Endothelial cell of umbilical vein (primary cell): ENCODE measurements around the gene SLC8A1. TPM values are rescaled to one million over a fixed set of nuclear protein-coding genes. Genes with fewer than 3 reads are reported as not detected.

Experiments used
- BruUV-seq: library from RNA; stranded (reverse); fragments of 400-500 nt; replicated peaks from 2 replicates; lab custom pipeline; 2021; lab: Mats Ljungman, UMichigan
- CTCF ChIA-PET: fragments of 300-600, 350-600 bp; sonication (Branson Sonifier 250); formaldehyde crosslinking; loops from one replicate; lab custom pipeline; 2021; ENCODE audit warnings: antibody characterized with exemption, inconsistent platforms; lab: Charles Lee
- POLR2A ChIA-PET: fragments of 300-600, 350-600 bp; sonication (Branson Sonifier 250); formaldehyde crosslinking; loops from one replicate; lab custom pipeline; 2021; ENCODE audit warnings: antibody characterized with exemption, inconsistent platforms; lab: Charles Lee
- DNase-seq: peaks from one replicate; pipeline ENCODE4 v3.0.0-alpha.2; 2011; ENCODE audit warnings: low read depth, low spot score
- FAIRE-seq: peaks from 2 replicates; lab custom pipeline; 2011; peaks lifted over from hg19 to GRCh38; lab: Jason Lieb, UNC
- H2AFZ ChIP-seq: 2 replicates; pipeline ENCODE4 v1.6.0; 2012; ENCODE audit warnings: low read depth, low read length, control low read depth, inconsistent platforms
- H3K27ac ChIP-seq: 2 replicates; pipeline ENCODE4 v1.5.1; 2011; ENCODE audit warnings: low read depth, mild to moderate bottlenecking, control low read depth, low read length, moderate library complexity; ENCODE audit not compliant: insufficient read depth
- H3K27me3 ChIP-seq, 2 experiments: 2 replicates each; pipeline versions ENCODE4 v1.6.0 to v1.6.1; 2011; ENCODE audit warnings: low read length in 2 of 2, mixed read lengths in 1 of 2; ENCODE audit not compliant: control insufficient read depth in 2 of 2, insufficient read depth in 2 of 2
- H3K36me3 ChIP-seq, 2 experiments: 2 replicates in 1 of 2; 3 replicates in 1 of 2; pipeline ENCODE4 v1.5.1; 2011; ENCODE audit warnings: low read length in 2 of 2, mild to moderate bottlenecking in 1 of 2, moderate library complexity in 1 of 2; ENCODE audit not compliant: control insufficient read depth in 2 of 2, insufficient read depth in 2 of 2; ENCODE audit errors: extremely low read depth in 1 of 2
- H3K4me1 ChIP-seq: 3 replicates; pipeline ENCODE4 v1.5.1; 2011; ENCODE audit warnings: mild to moderate bottlenecking, low read length; ENCODE audit not compliant: control insufficient read depth, insufficient read depth; ENCODE audit errors: extremely low read depth
- H3K4me2 ChIP-seq: 2 replicates; pipeline ENCODE4 v1.6.1; 2011; ENCODE audit warnings: low read length, control low read depth, mixed read lengths; ENCODE audit not compliant: insufficient read depth
- H3K4me3 ChIP-seq, 3 experiments: fragments of 200-600 bp in 1 of 3; sonication (generic), shearing (Covaris generic) in 1 of 3; replicated peaks in 1 of 3; 2 replicates each; pipeline ENCODE4 v1.5.1; 2011 to 2016; ENCODE audit warnings: control low read depth in 3 of 3, low read length in 3 of 3, mild to moderate bottlenecking in 2 of 3, inconsistent platforms in 1 of 3, low read depth in 1 of 3, moderate library complexity in 1 of 3; ENCODE audit not compliant: insufficient read depth in 1 of 3
- H3K79me2 ChIP-seq: 2 replicates; pipeline ENCODE4 v1.6.0; 2012; ENCODE audit warnings: low read length, inconsistent platforms; ENCODE audit not compliant: control insufficient read depth, insufficient read depth
- H3K9ac ChIP-seq: replicated peaks from 2 replicates; pipeline ENCODE3; 2011; ENCODE audit warnings: low read length, control low read depth; ENCODE audit not compliant: insufficient read depth; ENCODE audit errors: extremely low read depth
- H3K9me1 ChIP-seq: replicated peaks from 3 replicates; pipeline ENCODE4 v1.6.0; 2011; ENCODE audit warnings: mild to moderate bottlenecking, low read length; ENCODE audit not compliant: control insufficient read depth, insufficient read depth; ENCODE audit errors: extremely low read depth
- H3K9me3 ChIP-seq: replicated peaks from 2 replicates; pipeline ENCODE4 v1.5.1; 2012; ENCODE audit warnings: low read length, inconsistent platforms; ENCODE audit not compliant: control insufficient read depth, insufficient read depth
- H4K20me1 ChIP-seq: replicated peaks from 2 replicates; pipeline ENCODE3; 2011; ENCODE audit warnings: mild to moderate bottlenecking, low read length; ENCODE audit not compliant: control insufficient read depth, insufficient read depth; ENCODE audit errors: extremely low read depth
- CTCF ChIP-seq, 2 donors: IDR thresholded peaks; 1 replicate in 1 of 2; 2 replicates in 1 of 2; pipeline ENCODE4 v1.5.1; 2011; ENCODE audit warnings: low read length in 2 of 2, mild to moderate bottlenecking in 2 of 2, moderate library complexity in 2 of 2, control low read depth in 1 of 2, inconsistent platforms in 1 of 2, low read depth in 1 of 2; ENCODE audit not compliant: insufficient read depth in 1 of 2; ENCODE audit errors: extremely low read depth in 1 of 2
- EZH2 ChIP-seq: IDR thresholded peaks from 2 replicates; pipeline ENCODE4 v1.6.1; 2012; ENCODE audit warnings: borderline replicate concordance, low read depth, mild to moderate bottlenecking, moderate library complexity, low read length, inconsistent platforms; ENCODE audit not compliant: severe bottlenecking
- FOS ChIP-seq: IDR thresholded peaks from 2 replicates; pipeline ENCODE4 v1.6.1; 2011; ENCODE audit warnings: mild to moderate bottlenecking, low read length, moderate library complexity, borderline replicate concordance; ENCODE audit not compliant: insufficient read depth
- JUN ChIP-seq: IDR thresholded peaks from 2 replicates; pipeline ENCODE4 v1.6.1; 2011; ENCODE audit warnings: borderline replicate concordance, low read depth; ENCODE audit not compliant: insufficient read length, insufficient read depth
- MAX ChIP-seq: IDR thresholded peaks from 2 replicates; pipeline ENCODE4 v1.6.1; 2011; ENCODE audit not compliant: insufficient read depth, insufficient read length
- POLR2A ChIP-seq: IDR thresholded peaks from 2 replicates; pipeline ENCODE4 v1.6.1; 2012; ENCODE audit warnings: low read depth, mild to moderate bottlenecking, control low read depth, low read length
- POLR2AphosphoS5 ChIP-seq: IDR thresholded peaks from 2 replicates; pipeline ENCODE4 v1.6.1; 2012; ENCODE audit warnings: low read depth, mild to moderate bottlenecking, control low read depth, low read length, moderate library complexity; ENCODE audit not compliant: insufficient read depth
- dilution Hi-C: fragments of 300-500 bp; cut with MboI; formaldehyde crosslinking; loops from one replicate; pipeline ENCODE4 v1.15.0; 2019; ENCODE audit warnings: low sequenced_read_pairs; ENCODE audit not compliant: extremely low pct_ligation_motif_present
- intact Hi-C: fragments of 100-400 bp; cut with micrococcal nuclease; formaldehyde crosslinking; loops from one replicate; pipeline ENCODE4 v1.10.0; 2022
- polyA plus RNA-seq, 4 experiments: library from polyadenylated mRNA; depleted of rRNA in 3 of 4; stranded (reverse) in 3 of 4; unstranded in 1 of 4; fragments of >200 nt; gene quantifications; 2 replicates each; pipeline versions ENCODE4 v1.2.1 to v1.2.3, GENCODE V29; 2011 to 2012; ENCODE audit warnings: missing spikeins in 1 of 4
- total RNA-seq: library from RNA; stranded (reverse); gene quantifications from 2 replicates; pipeline ENCODE4 v1.2.3, GENCODE V29; 2021

The SLC8A1 gene
- total and polyA plus RNA-seq, 2 donors (not counting 3 experiments of a cell fraction or from before 2014, with no cell fraction given): 0.19 to 1.8 TPM

GRCh38 chr2:40201425-40201824 is 250.5 kb downstream of the SLC8A1 start:
- DNase-seq (no peak), FAIRE-seq (no peak)
- H3K4me1 ChIP-seq: no peaks in the 10 kb centered on the region
- no peaks in the 10 kb centered on the region for H4K20me1 ChIP-seq
- H3K27me3 ChIP-seq: no peaks in the 10 kb centered on the region
- TF ChIP-seq CTCF (IDR thresholded peaks at IDR 0.05; ENCODE audit: extremely low read depth in 1 of 2, insufficient read depth in 1 of 2, low read depth in 1 of 2, low read length in 2 of 2): no peak
- TF ChIP-seq FOS: no peak
- TF ChIP-seq POLR2AphosphoS5: no peak
- TF ChIP-seq POLR2A: no peak
- TF ChIP-seq EZH2: no peak
- no peak for TF ChIP-seq MAX
- no peak for TF ChIP-seq JUN
- ChIA-PET POLR2A (interaction anchor here (0.6 kb wide), 1 partner anchor 125 kb away, joined by 3 read pairs; no protein-coding TSS in a partner anchor), CTCF (interaction anchor here (1.3 kb wide), 1 partner anchor 11 kb away, joined by 3 read pairs; no protein-coding TSS in a partner anchor)
- H3K9me1 ChIP-seq: no peaks in the 10 kb centered on the region
- no peaks in the 10 kb centered on the region for H3K36me3 ChIP-seq
- no TSS peak for BruUV-seq
- H3K27ac ChIP-seq: no peak overlapping the region
- no peaks in the 10 kb centered on the region for H3K79me2 ChIP-seq
- dilution Hi-C loops (no loop called here), intact Hi-C loops (loop anchor here (10.0 kb wide), 1 partner anchor 287 kb away; no protein-coding TSS in a partner anchor)
- H3K9me3 ChIP-seq: no peaks in the 10 kb centered on the region
- no peak overlapping the region for H3K9ac ChIP-seq
- no peak overlapping the region for H3K4me2 ChIP-seq
- H3K4me3 ChIP-seq: no peak overlapping the region
- no peak overlapping the region for H2AFZ ChIP-seq
